ENCODE data around the gene ZGPAT. TPM values are rescaled to one million over a fixed set of nuclear protein-coding genes. Genes with fewer than 3 reads are reported as not detected.
A peak's percentile ranks its signal among the peaks of the same experiment; 100 is the strongest.

The ZGPAT gene
- total RNA-seq, 1 donor from 2014 or later = 40.9 TPM

DNA sequence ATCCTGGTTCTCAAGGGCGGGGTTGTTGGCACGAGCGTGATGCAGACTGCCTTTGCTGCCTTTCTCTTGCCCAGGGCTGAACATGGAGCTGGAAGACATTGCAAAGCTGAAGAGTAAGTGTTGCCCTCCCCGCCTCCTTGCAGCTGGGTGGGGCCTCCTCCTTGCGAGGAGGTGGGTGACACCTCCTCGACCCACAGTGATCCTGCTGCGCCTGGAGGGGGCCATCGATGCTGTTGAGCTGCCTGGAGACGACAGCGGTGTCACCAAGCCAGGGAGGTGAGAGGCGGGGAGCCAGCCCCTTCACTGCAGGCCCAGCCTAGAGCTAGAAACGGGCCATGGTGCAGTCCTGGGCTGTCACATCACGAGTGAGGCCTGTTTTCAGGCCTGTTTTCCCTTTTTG, 29.8 kb upstream of the ZGPAT start:
- DNase-seq (ENCODE audit: extremely low read depth, low read depth, low spot score) = no peak

DNA sequence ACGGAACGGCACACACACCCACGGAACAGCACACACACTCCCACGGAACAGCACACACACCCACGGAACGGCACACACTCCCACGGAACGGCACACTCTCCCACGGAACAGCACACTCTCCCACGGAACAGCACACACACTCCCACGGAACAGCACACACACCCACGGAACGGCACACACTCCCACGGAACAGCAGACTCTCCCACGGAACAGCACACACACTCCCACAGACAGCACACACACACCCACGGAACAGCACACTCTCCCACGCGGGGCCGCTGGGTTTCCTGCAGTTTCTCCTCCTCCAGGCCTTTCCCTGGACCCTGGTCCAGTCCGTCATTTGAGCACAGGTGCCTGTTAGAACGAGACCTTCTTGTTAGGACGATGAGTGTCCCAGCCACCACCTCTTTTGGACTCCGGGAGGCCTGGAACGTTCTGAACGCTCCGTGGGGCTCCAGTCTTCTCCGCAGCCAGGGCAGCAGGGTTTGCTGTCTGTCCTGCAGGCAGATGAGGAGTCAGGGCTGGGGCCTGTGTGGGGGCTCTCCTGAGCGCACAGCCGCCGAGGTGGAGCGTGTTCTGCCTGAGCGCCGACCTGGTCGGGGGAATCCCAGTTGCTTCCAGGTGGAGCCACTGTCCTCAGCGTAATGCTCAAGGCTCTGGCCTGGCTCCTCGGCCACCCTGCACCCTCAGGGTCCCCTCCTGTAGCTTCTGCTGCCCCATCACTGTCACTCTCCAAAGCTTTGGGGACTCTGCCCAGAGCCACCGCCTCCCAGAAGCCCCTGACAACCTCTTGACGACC, 29.0 kb upstream of the ZGPAT start:
- DNase-seq (ENCODE audit: extremely low read depth, low read depth, low spot score) = no peak

DNA sequence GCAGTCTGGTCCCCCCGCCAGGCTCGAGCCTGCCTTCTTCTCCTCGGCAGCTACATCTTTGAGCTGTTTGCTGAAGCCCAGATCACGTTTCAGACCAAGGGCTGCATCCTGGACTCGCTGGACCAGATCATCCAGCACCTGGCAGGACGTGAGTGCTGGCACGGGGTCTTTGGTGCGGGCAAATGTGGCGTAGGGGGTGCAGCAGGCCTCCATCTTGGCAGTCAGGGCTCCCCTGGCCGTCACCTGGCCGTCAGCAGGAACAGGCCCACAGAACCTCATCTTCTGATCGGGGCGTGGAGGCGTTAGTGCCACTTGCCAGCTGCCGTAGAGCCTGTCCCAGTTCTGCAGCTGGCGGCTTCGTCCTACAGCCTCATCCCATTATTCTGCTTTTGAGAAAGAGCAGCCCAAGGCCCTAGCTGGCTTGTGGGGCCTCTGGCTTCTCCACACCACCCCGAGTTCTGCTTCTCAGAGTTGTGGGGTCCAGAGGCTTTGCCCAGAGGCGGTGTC, 28.0 kb upstream of the ZGPAT start:
- DNase-seq (ENCODE audit: extremely low read depth, low read depth, low spot score) = no peak

DNA sequence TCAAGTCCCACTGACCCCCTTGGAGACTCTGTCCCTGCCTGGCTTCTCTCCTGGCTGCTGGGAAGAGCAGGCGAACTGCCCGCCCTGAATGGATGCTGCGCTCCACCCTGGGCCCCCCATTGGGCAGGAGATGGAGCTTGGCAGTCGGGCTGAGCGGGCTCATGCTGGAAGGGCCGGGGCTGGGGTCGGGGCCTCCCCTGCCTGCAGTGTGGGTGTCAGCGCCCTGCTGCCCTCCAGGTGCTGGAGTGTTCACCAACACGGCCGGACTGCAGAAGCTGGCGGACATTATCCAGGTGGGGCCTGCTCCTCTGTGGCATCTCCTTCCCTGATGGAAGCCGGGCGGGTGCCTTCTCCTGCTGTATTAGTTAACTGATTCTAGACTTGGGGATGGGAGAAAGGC, 27.4 kb upstream of the ZGPAT start:
- DNase-seq (ENCODE audit: extremely low read depth, low read depth, low spot score) = no peak

DNA sequence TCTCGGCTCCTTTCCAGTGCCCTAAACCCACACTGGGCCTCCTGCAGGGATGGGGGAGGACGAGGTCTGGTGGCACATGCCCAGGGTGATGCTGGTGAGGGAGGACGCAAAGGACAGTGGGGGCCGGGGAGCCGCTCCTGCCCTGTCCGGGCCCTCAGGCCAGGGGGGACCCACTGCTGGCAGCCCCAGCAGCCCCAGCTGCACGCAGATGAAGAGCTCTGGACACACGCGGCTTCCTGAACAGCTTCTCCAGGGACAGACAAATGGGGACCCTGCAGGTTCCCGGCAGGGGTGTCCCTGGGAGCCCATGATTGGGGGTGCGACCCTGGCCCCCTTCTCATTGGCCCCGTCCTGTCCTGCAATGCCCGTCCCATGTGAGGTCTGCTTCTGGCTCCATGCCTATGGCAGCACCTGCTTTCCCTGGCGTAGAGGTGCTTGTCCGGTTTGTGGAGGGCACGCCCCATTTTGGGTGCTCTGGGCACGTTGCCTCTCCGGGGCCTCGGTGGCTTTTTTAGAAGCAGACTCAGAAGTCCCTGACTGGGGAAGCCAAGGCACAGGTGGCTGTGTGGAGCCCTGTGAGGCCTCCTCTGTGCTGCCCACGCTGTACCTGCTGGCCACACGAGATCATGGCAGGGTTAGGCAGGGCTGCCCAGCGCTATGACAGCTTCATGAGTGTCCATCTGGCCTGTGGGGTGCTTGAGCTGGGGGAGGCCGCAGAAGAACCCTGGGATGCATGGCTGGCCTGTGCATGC, 26.8 kb upstream of the ZGPAT start:
- no peak for DNase-seq (ENCODE audit: extremely low read depth, low read depth, low spot score)

DNA sequence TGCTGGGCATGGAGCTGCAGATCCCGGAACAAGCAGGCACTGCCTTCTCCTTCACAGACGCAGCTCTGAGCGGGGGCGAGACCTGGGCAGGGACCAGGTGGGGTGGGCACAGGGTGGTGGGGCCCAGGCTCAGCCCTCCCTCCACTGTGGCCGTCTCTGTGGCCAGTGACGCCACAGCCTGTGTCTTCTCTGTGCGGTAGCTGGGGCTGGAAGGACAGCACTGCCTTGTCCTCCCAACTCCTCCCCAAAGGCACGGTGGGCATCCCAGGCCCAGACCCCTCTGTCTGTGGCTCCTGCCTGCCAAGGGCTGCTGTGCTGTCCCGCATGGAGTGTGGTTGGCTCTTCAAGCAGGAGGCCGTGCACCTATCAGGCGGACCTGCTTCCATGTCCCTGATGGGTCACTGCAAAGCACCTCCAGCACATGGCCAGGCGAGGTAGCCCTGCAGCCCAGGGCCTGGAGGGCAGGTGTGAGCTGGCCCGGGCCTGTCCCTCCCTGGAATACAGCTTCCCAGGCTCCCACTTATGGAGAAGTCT, 26.2 kb upstream of the ZGPAT start:
- no peak for DNase-seq (ENCODE audit: extremely low read depth, low read depth, low spot score)

DNA sequence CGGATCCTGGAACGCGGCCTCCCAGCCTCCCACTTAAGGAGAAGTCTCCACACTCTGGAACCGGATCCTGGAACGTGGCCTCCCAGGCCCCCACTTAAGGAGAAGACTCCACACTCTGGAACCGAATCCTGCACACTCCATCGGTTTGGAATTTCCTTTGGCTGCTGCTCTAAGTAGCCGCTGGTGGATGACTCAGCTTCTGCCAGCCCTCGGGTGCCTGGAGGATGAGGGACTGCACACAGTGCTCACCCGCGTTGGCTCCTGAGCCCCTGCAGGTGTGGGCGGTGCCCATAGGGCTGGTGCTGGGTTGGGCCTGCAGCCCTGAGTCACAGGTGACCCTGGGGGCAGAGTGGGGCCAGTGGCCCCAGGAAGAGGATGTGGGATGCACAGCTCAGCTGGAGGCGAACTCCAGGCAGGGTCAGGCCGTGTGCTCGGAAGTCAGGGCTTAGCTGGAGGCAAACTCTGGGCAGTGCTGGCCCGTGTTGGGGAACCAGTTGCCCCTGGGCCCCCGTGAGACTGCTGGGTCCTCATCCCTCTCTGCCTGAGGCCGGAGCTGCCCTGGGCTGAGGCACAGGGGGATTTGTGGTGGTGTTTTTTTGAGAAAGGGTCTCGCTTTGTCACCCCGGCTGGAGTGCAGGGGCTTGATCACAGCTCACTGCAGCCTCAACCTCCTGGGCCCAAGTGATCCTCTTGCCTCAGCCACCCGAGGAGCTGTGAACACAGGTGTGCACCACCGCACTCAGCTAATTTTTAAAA, 25.3 kb upstream of the ZGPAT start:
- DNase-seq (ENCODE audit: extremely low read depth, low read depth, low spot score) = peak; percentile 96

DNA sequence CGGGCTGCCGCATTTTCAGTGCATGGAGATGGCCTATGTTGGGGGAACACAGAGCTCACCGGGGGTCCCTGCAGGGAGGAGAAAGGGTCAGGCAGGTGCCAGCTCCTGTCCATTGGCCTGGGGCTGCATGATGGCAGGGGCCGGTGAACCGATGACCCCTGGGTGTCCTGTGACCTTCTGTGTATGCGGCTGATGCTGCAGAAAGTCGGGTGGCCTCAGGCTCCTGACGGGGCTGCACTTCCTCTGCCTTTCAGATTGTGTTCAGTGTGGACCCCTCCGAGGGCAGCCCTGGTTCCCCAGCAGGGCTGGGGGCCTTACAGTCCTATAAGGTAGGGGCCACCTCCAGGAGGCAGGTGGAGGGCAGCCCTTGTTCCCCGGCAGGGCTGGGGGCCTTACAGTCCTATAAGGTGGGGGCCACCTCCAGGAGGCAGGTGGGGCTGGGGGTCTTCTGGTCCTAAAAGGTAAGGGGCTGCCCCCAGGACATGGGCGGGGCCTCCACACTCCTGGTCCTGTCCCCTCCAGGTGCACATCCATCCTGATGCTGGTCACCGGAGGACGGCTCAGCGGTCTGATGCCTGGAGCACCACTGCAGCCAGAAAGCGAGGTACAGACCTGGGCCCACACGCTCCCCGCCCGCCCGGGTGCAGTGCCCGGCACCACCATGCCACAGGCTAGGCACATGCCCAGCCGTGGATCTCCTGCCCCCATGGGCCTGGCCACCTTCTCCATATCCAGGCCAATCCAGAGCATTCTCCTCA, 22.4 kb upstream of the ZGPAT start:
- DNase-seq (ENCODE audit: extremely low read depth, low read depth, low spot score) = no peak

DNA sequence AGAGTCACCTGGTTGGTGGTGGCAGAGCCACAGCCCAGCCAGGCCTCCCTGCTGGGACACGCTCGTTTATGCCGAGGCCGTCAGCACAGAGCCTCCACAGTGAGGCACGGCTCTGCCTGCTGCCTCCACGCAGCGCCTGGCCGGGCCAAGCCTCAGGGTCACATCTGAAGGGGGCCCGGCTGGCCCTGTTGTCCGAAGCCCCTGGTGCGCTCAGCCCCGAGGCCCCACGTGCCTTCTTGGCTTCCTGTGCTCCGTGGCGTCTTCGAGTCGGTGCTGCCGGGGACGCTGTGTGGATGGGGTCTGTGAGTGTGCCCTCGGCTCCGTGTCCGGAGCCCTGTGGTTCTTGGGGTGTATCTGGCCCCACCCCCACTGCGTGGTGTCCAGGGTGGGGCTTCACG, 21.7 kb upstream of the ZGPAT start:
- no peak for DNase-seq (ENCODE audit: extremely low read depth, low read depth, low spot score)

DNA sequence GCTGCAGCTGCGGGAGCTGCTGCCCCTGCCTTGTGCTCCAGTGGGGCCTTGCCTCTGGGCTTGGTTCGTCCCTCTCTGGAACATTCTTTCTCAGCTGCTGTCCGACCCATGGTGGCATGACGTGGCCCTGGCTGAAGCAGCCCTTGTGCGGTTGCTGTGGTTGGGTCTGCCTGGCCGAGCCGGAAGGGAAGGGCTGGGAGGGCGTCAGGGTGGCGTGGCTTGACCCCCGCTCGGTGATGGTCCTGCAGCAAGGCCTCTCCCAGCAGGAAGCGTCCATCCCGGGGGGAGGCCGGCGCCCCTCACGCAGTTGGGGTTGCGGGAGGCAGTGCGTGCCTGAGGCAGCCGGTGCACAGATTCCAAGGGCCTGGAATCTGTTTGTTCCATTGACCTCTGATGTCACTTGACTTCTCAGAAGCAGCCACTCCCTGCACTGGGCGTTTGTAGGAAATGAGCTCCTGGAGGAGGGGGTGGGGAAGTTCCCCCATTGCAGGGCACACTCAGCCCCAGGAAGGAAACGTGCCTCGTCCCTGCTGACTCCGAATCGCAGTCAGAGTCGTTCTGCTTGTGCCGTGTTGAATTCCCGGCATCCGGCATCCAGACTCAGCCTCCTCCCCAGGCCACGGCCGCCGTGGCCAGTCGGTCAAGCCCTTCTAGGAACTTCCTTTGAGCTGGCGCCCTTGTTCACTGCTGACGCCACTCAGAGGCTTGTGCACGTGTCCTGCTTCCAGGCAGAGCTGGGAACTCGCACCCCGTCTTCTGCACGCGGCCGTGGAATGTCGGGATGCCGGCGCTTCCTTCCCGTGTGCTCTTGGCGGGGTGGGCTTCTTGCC, 21.1 kb upstream of the ZGPAT start:
- peak; percentile 81 for DNase-seq (ENCODE audit: extremely low read depth, low read depth, low spot score)

DNA sequence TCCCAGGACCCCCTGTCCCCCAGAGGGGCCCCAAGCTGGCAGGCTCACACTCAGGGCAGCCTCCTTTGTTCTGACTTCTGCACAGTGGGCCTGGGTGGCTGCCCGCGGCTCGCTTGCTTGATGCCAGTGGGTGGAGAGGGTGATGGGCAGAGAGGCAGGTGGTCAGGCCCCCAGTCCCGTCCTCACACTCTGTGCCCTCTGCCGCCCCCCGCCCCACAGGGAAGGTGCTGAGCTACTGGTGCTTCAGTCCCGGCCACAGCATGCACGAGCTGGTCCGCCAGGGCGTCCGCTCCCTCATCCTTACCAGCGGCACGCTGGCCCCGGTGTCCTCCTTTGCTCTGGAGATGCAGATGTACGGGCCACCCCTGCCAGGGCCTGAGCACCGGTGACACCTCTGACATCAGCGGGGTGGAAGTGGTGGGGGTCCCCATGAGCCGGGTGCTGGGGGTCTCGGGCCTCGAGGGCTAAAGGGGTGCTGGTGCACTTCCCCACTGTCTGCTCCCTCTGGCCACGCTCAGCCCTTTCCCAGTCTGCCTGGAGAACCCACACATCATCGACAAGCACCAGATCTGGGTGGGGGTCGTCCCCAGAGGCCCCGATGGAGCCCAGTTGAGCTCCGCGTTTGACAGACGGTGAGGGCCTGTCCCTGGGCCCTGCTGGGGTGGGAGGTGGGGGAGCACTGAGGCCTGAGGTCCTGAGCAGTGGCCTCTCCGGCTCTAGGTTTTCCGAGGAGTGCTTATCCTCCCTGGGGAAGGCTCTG, 20.2 kb upstream of the ZGPAT start:
- no peak for DNase-seq (ENCODE audit: extremely low read depth, low read depth, low spot score)

DNA sequence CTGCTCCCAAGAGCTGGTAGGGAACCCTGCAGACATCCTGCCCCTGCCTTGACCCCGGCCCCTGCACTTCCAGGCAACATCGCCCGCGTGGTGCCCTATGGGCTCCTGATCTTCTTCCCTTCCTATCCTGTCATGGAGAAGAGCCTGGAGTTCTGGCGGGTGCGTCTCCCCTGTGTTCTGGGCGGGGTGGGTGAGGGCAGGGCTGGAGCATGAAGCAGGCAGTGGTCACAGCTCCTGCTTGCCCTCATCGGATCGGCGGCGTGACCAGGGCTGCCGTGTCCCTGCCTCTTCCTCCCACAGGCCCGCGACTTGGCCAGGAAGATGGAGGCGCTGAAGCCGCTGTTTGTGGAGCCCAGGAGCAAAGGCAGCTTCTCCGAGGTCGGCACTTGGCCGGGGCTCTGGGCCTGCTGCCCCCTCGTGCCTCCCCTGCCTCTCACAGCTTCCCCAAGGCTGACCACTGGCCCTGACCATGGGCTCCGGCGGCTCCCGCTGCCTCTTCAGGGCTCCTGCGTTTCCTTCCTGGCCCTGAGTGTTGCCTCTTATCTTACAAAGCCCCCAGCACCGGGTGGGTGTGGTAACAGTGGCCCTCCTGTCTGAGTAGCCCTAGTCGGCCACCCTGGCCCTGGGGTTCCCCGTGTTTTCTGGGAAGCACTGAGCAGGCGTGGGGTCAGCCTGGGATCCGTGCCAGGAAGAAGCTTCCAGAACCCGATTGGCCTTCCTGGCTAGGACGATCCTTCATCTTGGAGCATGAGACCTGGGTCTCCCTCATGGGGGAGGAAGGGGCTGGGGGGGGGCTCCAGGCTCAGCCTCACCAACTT, 19.4 kb upstream of the ZGPAT start:
- no peak for DNase-seq (ENCODE audit: extremely low read depth, low read depth, low spot score)

DNA sequence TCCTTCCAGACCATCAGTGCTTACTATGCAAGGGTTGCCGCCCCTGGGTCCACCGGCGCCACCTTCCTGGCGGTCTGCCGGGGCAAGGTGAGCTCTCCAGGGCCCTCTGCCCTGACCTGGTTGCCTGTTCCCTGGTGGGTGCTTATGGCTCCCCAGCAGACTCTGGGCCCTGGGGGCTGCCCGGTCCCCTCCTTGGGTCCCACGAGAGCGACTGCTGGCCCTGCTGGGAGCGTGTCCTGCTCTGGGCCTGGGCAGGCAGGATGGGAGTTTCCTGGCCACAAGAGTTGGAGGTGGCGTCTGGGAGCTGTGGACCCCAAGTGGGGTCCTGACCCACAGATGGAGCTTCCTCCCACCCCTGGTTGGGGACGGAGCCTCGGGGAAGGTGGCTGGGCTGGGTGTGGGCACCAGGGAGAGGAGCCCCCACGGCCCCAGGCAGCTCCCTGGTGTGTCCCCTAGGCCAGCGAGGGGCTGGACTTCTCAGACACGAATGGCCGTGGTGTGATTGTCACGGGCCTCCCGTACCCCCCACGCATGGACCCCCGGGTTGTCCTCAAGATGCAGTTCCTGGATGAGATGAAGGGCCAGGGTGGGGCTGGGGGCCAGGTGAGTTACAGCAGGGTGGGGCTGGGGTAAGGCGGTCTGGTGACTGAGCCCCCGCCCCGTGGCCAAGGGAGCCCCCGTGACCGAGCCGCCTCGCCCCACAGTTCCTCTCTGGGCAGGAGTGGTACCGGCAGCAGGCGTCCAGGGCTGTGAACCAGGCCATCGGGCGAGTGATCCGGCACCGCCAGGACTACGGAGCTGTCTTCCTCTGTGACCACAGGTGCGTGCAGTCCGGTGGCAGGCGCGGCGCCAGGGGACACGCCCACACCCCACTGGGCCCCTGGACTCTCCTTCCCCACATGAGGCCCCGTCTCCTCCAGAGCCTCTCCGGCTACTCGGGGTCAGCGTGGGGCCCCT, 18.5 kb upstream of the ZGPAT start:
- DNase-seq (ENCODE audit: extremely low read depth, low read depth, low spot score) = no peak

DNA sequence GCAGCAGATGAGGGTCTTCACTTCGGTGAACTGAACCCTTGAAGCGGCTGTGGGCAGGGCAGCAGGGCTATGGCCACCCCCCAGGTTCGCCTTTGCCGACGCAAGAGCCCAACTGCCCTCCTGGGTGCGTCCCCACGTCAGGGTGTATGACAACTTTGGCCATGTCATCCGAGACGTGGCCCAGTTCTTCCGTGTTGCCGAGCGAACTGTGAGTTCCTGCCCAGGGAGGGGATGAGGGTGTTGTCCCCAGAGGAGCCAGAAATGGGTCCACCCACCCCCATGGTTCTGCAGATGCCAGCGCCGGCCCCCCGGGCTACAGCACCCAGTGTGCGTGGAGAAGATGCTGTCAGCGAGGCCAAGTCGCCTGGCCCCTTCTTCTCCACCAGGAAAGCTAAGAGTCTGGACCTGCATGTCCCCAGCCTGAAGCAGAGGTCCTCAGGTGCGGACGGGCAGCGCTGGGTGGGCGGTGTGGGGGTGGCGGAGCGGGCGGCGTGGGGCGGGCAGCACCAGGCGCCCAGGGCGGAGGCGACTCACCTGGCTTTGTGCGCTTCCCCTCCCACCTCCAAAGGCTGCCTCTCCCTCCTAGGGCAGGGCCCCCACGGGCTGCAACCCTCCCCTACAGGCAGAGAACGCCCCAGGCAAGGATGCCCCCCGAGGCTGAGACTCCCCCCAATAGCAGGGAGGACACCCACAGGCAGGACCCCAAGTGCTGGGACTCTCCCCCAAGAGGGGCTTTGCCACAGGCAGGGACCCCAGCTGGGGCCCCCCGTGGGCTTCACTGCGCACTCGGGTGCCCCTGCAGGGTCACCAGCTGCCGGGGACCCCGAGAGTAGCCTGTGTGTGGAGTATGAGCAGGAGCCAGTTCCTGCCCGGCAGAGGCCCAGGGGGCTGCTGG, 17.6 kb upstream of the ZGPAT start:
- DNase-seq (ENCODE audit: extremely low read depth, low read depth, low spot score) = no peak

DNA sequence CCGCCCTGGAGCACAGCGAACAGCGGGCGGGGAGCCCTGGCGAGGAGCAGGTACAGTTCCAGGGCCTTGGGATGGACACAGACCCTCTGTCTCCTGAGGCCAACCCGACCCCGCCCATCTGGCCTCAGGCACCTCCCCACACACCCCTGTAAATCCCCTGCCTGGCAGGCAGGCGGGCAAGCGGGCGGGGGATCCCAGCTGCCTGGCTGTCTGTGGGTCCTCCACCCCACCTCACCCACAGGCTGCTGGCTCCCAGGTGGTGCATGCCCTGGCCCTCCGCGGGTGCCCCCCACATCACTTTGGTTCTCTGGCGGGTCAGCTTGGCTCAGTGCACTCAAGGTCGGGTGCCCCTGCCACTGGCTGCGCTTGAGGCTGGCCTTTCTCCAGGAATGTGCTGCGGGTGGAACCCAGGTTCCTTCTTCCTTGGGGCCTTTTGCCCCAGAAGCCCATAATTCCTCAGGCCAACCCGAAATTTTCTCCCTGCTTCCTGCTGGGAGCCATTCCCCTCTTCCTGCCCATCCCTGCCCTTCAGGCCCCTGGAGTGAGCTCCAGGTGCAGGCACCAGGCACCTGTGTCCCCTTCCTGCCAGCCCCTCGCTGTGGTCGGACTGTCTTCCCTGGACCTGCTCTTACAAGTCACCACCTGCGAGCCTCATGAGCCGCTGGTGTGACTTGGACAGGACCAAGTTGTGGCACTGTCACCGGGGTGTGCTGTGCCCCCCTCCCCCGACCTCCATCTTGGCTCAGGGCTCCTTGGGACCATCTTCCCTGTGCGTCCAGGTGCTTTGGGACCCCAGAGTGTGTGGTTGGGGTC, 16.7 kb upstream of the ZGPAT start:
- DNase-seq (ENCODE audit: extremely low read depth, low read depth, low spot score) = no peak

Measured in glomerular endothelial cell (primary cell).